GM21367 (cell line): ENCODE data around the gene NXNL1.
"Not testable (repeated sequence)": the region's sequence is repeated elsewhere in the genome, so short reads cannot be mapped to it uniquely, and the experiment has no call there.

Source experiments
- ATAC-seq: cut with Tn5 transposase; IDR thresholded peaks from one replicate; pipeline ENCODE4 v1.9.1; 2021; ENCODE audit not compliant: unreplicated experiment

Gene NXNL1

GRCh38 chr19:17487284-17488121, 26.8 kb upstream of the NXNL1 start:
- no peak for ATAC-seq

GRCh38 chr19:17486545-17487240, 26.0 kb upstream of the NXNL1 start:
- no peak for ATAC-seq

- no peak for ATAC-seq
Observed at GRCh38 chr19:17484520-17485185, 23.9 kb upstream of the NXNL1 start.

GRCh38 chr19:17483605-17484002, 22.9 kb upstream of the NXNL1 start:
- ATAC-seq, result no peak

GRCh38 chr19:17482877-17483604, 22.3 kb upstream of the NXNL1 start:
- ATAC-seq, result no peak

- ATAC-seq, result no peak
Observed at GRCh38 chr19:17481986-17482385, 21.3 kb upstream of the NXNL1 start.

GRCh38 chr19:17479325-17479791, 18.6 kb upstream of the NXNL1 start:
- no peak for ATAC-seq

- no peak for ATAC-seq
Observed at GRCh38 chr19:17475541-17476115, 14.9 kb upstream of the NXNL1 start.

GRCh38 chr19:17475011-17475540, 14.3 kb upstream of the NXNL1 start:
- not testable (repeated sequence) for ATAC-seq

GRCh38 chr19:17473041-17473440, 12.3 kb upstream of the NXNL1 start:
- ATAC-seq, result no peak

GRCh38 chr19:17471410-17472125, 10.8 kb upstream of the NXNL1 start:
- ATAC-seq, result no peak

GRCh38 chr19:17470068-17470841, 9.5 kb upstream of the NXNL1 start, which contains the start of gene SLC27A1:
TSS of gene SLC27A1 (plus strand) at chr19:17470524. CDS start at chr19:17470541, 17 bp downstream.
- ATAC-seq, result peak; percentile 80

GRCh38 chr19:17469481-17470067, 8.8 kb upstream of the NXNL1 start:
- peak; percentile 39 for ATAC-seq

- no peak for ATAC-seq
Observed at GRCh38 chr19:17469092-17469480, 8.4 kb upstream of the NXNL1 start.

- ATAC-seq, result no peak
Observed at GRCh38 chr19:17468302-17469091, 7.8 kb upstream of the NXNL1 start.

GRCh38 chr19:17467471-17468301, 7.0 kb upstream of the NXNL1 start:
- ATAC-seq, result no peak

GRCh38 chr19:17466487-17466850, 5.7 kb upstream of the NXNL1 start:
- no peak for ATAC-seq
